ENCODE data around the gene TMOD2. TPM values are rescaled to one million over a fixed set of nuclear protein-coding genes. Genes with fewer than 3 reads are reported as not detected.

TMOD2 gene
- total and polyA plus RNA-seq, 2 experiments from 2014 or later: 3.0 to 5.9 TPM

GRCh38 chr15:51724673-51725072 is 26.7 kb upstream of the TMOD2 start:
- H3K27ac ChIP-seq (ENCODE audit: low read depth): no peak overlapping the region
- H3K4me1 Mint-ChIP-seq: peaks cover 33% of the 10 kb centered on the region
- ATAC-seq: no peak

More at GRCh38 chr15:51724673-51725072, 26.7 kb upstream of the TMOD2 start:
- H3K9me3 Mint-ChIP-seq: no peaks in the 10 kb centered on the region
- DNase-seq (ENCODE audit: low spot score): peak; percentile 21
- H3F3A ChIP-seq (replicated peaks; ENCODE audit: low read depth): no peaks in the 10 kb centered on the region
- no peak overlapping the region for H3K4me3 ChIP-seq
- H3K79me2 ChIP-seq (replicated peaks; ENCODE audit: insufficient read depth): no peaks in the 10 kb centered on the region
- no peaks in the 10 kb centered on the region for H4K20me1 ChIP-seq (replicated peaks; ENCODE audit: insufficient read depth)
- H3K27ac Mint-ChIP-seq: no peak overlapping the region
- H3K36me3 Mint-ChIP-seq (ENCODE audit: low read depth): peaks cover 9% of the 10 kb centered on the region
- TF ChIP-seq, protein P1, sequence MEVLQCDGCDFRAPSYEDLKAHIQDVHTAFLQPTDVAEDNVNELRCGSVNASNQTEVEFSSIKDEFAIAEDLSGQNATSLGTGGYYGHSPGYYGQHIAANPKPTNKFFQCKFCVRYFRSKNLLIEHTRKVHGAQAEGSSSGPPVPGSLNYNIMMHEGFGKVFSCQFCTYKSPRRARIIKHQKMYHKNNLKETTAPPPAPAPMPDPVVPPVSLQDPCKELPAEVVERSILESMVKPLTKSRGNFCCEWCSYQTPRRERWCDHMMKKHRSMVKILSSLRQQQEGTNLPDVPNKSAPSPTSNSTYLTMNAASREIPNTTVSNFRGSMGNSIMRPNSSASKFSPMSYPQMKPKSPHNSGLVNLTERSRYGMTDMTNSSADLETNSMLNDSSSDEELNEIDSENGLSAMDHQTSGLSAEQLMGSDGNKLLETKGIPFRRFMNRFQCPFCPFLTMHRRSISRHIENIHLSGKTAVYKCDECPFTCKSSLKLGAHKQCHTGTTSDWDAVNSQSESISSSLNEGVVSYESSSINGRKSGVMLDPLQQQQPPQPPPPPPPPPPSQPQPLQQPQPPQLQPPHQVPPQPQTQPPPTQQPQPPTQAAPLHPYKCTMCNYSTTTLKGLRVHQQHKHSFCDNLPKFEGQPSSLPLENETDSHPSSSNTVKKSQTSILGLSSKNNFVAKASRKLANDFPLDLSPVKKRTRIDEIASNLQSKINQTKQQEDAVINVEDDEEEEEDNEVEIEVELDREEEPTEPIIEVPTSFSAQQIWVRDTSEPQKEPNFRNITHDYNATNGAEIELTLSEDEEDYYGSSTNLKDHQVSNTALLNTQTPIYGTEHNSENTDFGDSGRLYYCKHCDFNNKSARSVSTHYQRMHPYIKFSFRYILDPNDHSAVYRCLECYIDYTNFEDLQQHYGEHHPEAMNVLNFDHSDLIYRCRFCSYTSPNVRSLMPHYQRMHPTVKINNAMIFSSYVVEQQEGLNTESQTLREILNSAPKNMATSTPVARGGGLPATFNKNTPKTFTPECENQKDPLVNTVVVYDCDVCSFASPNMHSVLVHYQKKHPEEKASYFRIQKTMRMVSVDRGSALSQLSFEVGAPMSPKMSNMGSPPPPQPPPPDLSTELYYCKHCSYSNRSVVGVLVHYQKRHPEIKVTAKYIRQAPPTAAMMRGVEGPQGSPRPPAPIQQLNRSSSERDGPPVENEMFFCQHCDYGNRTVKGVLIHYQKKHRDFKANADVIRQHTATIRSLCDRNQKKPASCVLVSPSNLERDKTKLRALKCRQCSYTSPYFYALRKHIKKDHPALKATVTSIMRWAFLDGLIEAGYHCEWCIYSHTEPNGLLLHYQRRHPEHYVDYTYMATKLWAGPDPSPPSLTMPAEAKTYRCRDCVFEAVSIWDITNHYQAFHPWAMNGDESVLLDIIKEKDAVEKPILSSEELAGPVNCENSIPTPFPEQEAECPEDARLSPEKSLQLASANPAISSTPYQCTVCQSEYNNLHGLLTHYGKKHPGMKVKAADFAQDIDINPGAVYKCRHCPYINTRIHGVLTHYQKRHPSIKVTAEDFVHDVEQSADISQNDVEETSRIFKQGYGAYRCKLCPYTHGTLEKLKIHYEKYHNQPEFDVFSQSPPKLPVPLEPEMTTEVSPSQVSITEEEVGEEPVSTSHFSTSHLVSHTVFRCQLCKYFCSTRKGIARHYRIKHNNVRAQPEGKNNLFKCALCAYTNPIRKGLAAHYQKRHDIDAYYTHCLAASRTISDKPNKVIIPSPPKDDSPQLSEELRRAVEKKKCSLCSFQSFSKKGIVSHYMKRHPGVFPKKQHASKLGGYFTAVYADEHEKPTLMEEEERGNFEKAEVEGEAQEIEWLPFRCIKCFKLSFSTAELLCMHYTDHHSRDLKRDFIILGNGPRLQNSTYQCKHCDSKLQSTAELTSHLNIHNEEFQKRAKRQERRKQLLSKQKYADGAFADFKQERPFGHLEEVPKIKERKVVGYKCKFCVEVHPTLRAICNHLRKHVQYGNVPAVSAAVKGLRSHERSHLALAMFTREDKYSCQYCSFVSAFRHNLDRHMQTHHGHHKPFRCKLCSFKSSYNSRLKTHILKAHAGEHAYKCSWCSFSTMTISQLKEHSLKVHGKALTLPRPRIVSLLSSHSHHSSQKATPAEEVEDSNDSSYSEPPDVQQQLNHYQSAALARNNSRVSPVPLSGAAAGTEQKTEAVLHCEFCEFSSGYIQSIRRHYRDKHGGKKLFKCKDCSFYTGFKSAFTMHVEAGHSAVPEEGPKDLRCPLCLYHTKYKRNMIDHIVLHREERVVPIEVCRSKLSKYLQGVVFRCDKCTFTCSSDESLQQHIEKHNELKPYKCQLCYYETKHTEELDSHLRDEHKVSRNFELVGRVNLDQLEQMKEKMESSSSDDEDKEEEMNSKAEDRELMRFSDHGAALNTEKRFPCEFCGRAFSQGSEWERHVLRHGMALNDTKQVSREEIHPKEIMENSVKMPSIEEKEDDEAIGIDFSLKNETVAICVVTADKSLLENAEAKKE (CRISPR knock-in tag; IDR thresholded peaks at IDR 0.05): no peak
- TF ChIP-seq POLR2AphosphoS5 (IDR thresholded peaks at IDR 0.05; ENCODE audit: low read depth) (no peak), ZNF331 (CRISPR knock-in tag; IDR thresholded peaks at IDR 0.05; ENCODE audit: low read depth) (no peak), CREB1 (CRISPR knock-in tag; IDR thresholded peaks at IDR 0.05; ENCODE audit: low read depth) (no peak), ETS1 (IDR thresholded peaks at IDR 0.05) (no peak), NANOG (IDR thresholded peaks at IDR 0.05; ENCODE audit: borderline replicate concordance) (no peak), STAT1 (IDR thresholded peaks at IDR 0.05; ENCODE audit: unreplicated experiment) (no peak), EZH2phosphoT487 (IDR thresholded peaks at IDR 0.05; ENCODE audit: unreplicated experiment) (no peak), JUNB (IDR thresholded peaks at IDR 0.05; ENCODE audit: unreplicated experiment) (no peak), EZH2 (IDR thresholded peaks at IDR 0.05; ENCODE audit: low read depth, unreplicated experiment) (no peak), CTCF (conservative IDR thresholded peaks at IDR 0.05; ENCODE audit: low read depth in 2 of 2) (no peak), ZNF114 (CRISPR knock-in tag; IDR thresholded peaks at IDR 0.05) (no peak)
- TF ChIP-seq, protein P2, sequence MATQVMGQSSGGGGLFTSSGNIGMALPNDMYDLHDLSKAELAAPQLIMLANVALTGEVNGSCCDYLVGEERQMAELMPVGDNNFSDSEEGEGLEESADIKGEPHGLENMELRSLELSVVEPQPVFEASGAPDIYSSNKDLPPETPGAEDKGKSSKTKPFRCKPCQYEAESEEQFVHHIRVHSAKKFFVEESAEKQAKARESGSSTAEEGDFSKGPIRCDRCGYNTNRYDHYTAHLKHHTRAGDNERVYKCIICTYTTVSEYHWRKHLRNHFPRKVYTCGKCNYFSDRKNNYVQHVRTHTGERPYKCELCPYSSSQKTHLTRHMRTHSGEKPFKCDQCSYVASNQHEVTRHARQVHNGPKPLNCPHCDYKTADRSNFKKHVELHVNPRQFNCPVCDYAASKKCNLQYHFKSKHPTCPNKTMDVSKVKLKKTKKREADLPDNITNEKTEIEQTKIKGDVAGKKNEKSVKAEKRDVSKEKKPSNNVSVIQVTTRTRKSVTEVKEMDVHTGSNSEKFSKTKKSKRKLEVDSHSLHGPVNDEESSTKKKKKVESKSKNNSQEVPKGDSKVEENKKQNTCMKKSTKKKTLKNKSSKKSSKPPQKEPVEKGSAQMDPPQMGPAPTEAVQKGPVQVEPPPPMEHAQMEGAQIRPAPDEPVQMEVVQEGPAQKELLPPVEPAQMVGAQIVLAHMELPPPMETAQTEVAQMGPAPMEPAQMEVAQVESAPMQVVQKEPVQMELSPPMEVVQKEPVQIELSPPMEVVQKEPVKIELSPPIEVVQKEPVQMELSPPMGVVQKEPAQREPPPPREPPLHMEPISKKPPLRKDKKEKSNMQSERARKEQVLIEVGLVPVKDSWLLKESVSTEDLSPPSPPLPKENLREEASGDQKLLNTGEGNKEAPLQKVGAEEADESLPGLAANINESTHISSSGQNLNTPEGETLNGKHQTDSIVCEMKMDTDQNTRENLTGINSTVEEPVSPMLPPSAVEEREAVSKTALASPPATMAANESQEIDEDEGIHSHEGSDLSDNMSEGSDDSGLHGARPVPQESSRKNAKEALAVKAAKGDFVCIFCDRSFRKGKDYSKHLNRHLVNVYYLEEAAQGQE (IDR thresholded peaks at IDR 0.05; ENCODE audit: unreplicated experiment): no peak
- H2AFZ ChIP-seq: no peak overlapping the region
- H3K9me2 ChIP-seq (ENCODE audit: insufficient read depth): no peaks in the 10 kb centered on the region
- H3K4me1 ChIP-seq (ENCODE audit: insufficient read depth): peaks cover 13% of the 10 kb centered on the region; the same call in 1 of the 2 replicates
- H3K27me3 ChIP-seq (ENCODE audit: insufficient read depth): no peaks in the 10 kb centered on the region
- no peak overlapping the region for H3K4me3 Mint-ChIP-seq
- no peaks in the 10 kb centered on the region for H3K27me3 Mint-ChIP-seq (ENCODE audit: insufficient read depth, low read depth, poor library complexity)
- H3K4me2 ChIP-seq: no peak overlapping the region
- no peaks in the 10 kb centered on the region for H3K36me3 ChIP-seq (ENCODE audit: insufficient read depth)
